Smooth muscle cell (in vitro differentiated cells): Measurements from ENCODE around the gene CDCA7L. TPM values are rescaled to one million over a fixed set of nuclear protein-coding genes. Genes with fewer than 3 reads are reported as not detected.

Experiments
- DNase-seq: peaks from one replicate; lab custom pipeline; 2025; ENCODE audit not compliant: unreplicated experiment; lab: John Stamatoyannopoulos, UW
- H2AFZ ChIP-seq: fragments of 200-600 bp; sonication (generic); 2 replicates; pipeline ENCODE4 v1.6.0; 2016; ENCODE audit warnings: antibody characterized with exemption, low read depth, mild to moderate bottlenecking
- H3F3A ChIP-seq: fragments of 200-600 bp; sonication (generic); 2 replicates; pipeline ENCODE4 v1.6.0; 2017; ENCODE audit warnings: antibody characterized with exemption, low read depth
- H3K27ac ChIP-seq: fragments of 200-600 bp; sonication (generic); 2 replicates; pipeline ENCODE4 v1.5.1; 2016; ENCODE audit warnings: low read depth, mild to moderate bottlenecking
- H3K27me3 ChIP-seq: fragments of 200-600 bp; sonication (generic); 2 replicates; pipeline ENCODE4 v1.6.1; 2016; ENCODE audit warnings: low read depth, mild to moderate bottlenecking
- H3K36me3 ChIP-seq: fragments of 200-600 bp; sonication (generic); 2 replicates; pipeline ENCODE4 v1.5.1; 2016; ENCODE audit warnings: low read depth
- H3K4me1 ChIP-seq: fragments of 200-600 bp; sonication (generic); 2 replicates; pipeline ENCODE4 v1.5.1; 2016; ENCODE audit warnings: low read depth
- H3K4me2 ChIP-seq: fragments of 200-600 bp; sonication (generic); 2 replicates; pipeline ENCODE4 v1.6.0; 2016; ENCODE audit warnings: mild to moderate bottlenecking
- H3K4me3 ChIP-seq: fragments of 200-600 bp; sonication (generic); 2 replicates; pipeline ENCODE4 v1.5.1; 2016; ENCODE audit warnings: mild to moderate bottlenecking
- H3K79me2 ChIP-seq: fragments of 200-600 bp; sonication (generic); 2 replicates; pipeline ENCODE4 v1.6.0; 2016; ENCODE audit warnings: low read depth, mild to moderate bottlenecking
- H3K9ac ChIP-seq: fragments of 200-600 bp; sonication (generic); 2 replicates; pipeline ENCODE4 v1.6.0; 2016; ENCODE audit warnings: low read depth
- H3K9me3 ChIP-seq: fragments of 200-600 bp; sonication (generic); replicated peaks from 2 replicates; pipeline ENCODE4 v1.5.1; 2016; ENCODE audit warnings: low read depth
- H4K20me1 ChIP-seq: fragments of 200-600 bp; sonication (generic); 2 replicates; pipeline ENCODE4 v1.6.0; 2016; ENCODE audit warnings: low read depth
- CTCF ChIP-seq: fragments of 200-600 bp; sonication (generic); IDR thresholded peaks from 2 replicates; pipeline ENCODE4 v1.5.1; 2017; ENCODE audit warnings: borderline replicate concordance, mild to moderate bottlenecking, antibody characterized with exemption; ENCODE audit not compliant: insufficient read depth, poor library complexity, severe bottlenecking
- whole genome bisulfite sequencing: methylation state at CpG from one replicate; pipeline ENCODE4 v1.1.7; 2016; ENCODE audit warnings: low lambda C conversion rate; 5-methylcytosine and 5-hydroxymethylcytosine counted together
- polyA plus RNA-seq: library from polyadenylated mRNA; unstranded; fragments of >200 nt; fragmentation: Nextera tagmentation; extraction: Ambion mirVana; gene quantifications from 2 replicates; pipeline ENCODE4 v1.2.1, GENCODE V29; 2016
- total RNA-seq: library from RNA; depleted of rRNA; stranded (reverse); fragments of >200 nt; gene quantifications from 2 replicates; pipeline ENCODE4 v1.2.3, GENCODE V29; 2014

Gene CDCA7L
- total and polyA plus RNA-seq, 2 experiments from 2014 or later: 9.3 to 13.9 TPM

DNA sequence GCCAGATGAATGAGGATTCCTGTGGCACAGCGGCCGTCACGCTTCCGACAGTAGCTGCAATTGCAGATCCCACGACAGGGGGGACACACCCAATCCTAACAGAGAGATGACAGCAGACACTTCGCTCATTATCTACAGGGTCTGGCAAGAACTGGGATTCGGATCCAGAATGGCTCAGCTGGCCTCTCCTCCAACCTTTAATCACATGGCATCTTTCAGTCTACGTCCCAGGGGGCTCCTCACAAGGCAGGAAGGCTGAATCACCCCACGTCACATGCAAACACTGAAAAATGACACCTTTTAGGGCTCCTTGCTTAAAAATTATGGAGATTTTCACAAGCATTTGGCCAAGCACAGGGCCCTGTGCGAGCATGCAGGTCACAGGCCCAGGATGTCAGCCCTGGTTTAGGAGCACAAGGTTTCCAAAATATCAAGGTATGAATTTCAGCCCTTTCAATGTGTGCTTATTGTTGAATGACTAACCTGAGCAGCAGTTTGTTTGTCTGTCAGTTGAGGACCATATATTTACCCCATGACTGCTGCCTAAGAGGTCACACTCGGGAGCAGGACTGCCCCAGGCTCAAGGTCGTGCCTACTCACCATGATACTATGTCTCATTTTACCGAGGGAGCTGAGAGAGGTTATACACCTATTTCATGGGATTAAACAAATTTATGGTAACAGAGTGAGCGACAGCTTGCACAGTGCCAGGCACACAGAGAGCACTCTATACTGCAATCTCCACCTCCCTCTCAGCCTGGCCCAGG is 42.5 kb downstream of the CDCA7L start:
- DNase-seq: no peak
- 93% methylated on average over 14 of the region's 14 CpGs for WGBS
- Histone ChIP-seq H3K27me3 (no peaks in the 10 kb centered on the region), H3K4me2 (no peak overlapping the region), H3K9me3 (no peaks in the 10 kb centered on the region), H3F3A (no peaks in the 10 kb centered on the region), H3K27ac (no peak overlapping the region), H4K20me1 (no peaks in the 10 kb centered on the region), H3K36me3 (no peaks in the 10 kb centered on the region), H3K4me3 (no peak overlapping the region), H3K79me2 (no peaks in the 10 kb centered on the region), H3K4me1 (no peaks in the 10 kb centered on the region), H2AFZ (no peak overlapping the region), H3K9ac (no peak overlapping the region)
- no peak for TF ChIP-seq CTCF

DNA sequence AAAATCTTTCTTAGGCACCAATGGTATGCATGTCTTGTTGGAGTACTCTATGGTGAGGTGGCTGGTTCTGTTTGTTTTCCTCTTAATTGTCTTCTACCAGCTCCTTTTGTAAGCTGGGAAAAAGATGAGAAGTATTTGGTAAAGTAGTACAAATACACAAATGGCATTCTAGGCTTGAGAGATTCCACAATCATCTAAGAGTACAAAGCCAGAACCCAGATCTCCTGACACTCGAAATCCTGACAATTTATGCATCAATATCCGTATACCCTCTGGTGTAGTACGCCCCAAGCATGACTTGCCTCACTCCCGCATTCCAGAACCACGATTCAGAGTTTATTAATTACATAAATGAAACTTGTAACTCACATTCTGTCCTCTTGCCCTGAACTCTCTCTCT is 43.5 kb downstream of the CDCA7L start:
- no peak overlapping the region for H3K27ac ChIP-seq
- no peak overlapping the region for H3K4me3 ChIP-seq
- TF ChIP-seq CTCF: no peak
- H3K4me1 ChIP-seq: no peaks in the 10 kb centered on the region
- H3K36me3 ChIP-seq: no peaks in the 10 kb centered on the region
- H4K20me1 ChIP-seq: no peaks in the 10 kb centered on the region
- H3K9ac ChIP-seq: no peak overlapping the region
- no peaks in the 10 kb centered on the region for H3F3A ChIP-seq
- H3K9me3 ChIP-seq: no peaks in the 10 kb centered on the region
- no peak overlapping the region for H2AFZ ChIP-seq
- H3K4me2 ChIP-seq: no peak overlapping the region
- no peaks in the 10 kb centered on the region for H3K79me2 ChIP-seq
- DNase-seq: no peak
- 79% methylated on average over 5 of the region's 5 CpGs for WGBS
- H3K27me3 ChIP-seq: no peaks in the 10 kb centered on the region

GRCh38 chr7:21898265-21898930 is 47.3 kb downstream of the CDCA7L start:
- H3K27ac ChIP-seq: no peak overlapping the region
- no peak for DNase-seq
- H3K36me3 ChIP-seq: no peaks in the 10 kb centered on the region
- no peaks in the 10 kb centered on the region for H3K27me3 ChIP-seq
- no peaks in the 10 kb centered on the region for H3K4me1 ChIP-seq
- H3K4me3 ChIP-seq: no peak overlapping the region
- H4K20me1 ChIP-seq: no peaks in the 10 kb centered on the region
- H3K9ac ChIP-seq: no peak overlapping the region
- no peak overlapping the region for H3K4me2 ChIP-seq
- WGBS: 83% methylated on average over 17 of the region's 17 CpGs
- H2AFZ ChIP-seq: no peak overlapping the region
- no peaks in the 10 kb centered on the region for H3F3A ChIP-seq
- no peaks in the 10 kb centered on the region for H3K9me3 ChIP-seq
- no peaks in the 10 kb centered on the region for H3K79me2 ChIP-seq
- no peak for TF ChIP-seq CTCF
